Activated CD4-positive, CD25-positive, alpha-beta regulatory T cell treated with anti-CD3 and anti-CD28 coated beads, Interleukin-2, amount 50 U/mL, for 16 hours (primary cell): ENCODE results near the gene COL27A1.

Source experiments
- DNase-seq: peaks from one replicate; pipeline ENCODE4 v3.0.0-alpha.2; 2020; ENCODE audit warnings: low read depth, low spot score

The COL27A1 gene

GRCh38 chr9:114359801-114360200, 204.5 kb downstream of the COL27A1 start:
- no peak for DNase-seq

- DNase-seq, result no peak
Observed at GRCh38 chr9:114361542-114361941, 206.2 kb downstream of the COL27A1 start.
